Fibroblast of the conjunctiva (primary cell): Measurements from ENCODE around the gene HELZ2.
"Not testable (repeated sequence)": the region's sequence is repeated elsewhere in the genome, so short reads cannot be mapped to it uniquely, and the experiment has no call there.

Source experiments
- DNase-seq: peaks from one replicate; pipeline ENCODE4 v3.0.0-alpha.2; 2010; ENCODE audit warnings: low read depth

Gene HELZ2, protein sequence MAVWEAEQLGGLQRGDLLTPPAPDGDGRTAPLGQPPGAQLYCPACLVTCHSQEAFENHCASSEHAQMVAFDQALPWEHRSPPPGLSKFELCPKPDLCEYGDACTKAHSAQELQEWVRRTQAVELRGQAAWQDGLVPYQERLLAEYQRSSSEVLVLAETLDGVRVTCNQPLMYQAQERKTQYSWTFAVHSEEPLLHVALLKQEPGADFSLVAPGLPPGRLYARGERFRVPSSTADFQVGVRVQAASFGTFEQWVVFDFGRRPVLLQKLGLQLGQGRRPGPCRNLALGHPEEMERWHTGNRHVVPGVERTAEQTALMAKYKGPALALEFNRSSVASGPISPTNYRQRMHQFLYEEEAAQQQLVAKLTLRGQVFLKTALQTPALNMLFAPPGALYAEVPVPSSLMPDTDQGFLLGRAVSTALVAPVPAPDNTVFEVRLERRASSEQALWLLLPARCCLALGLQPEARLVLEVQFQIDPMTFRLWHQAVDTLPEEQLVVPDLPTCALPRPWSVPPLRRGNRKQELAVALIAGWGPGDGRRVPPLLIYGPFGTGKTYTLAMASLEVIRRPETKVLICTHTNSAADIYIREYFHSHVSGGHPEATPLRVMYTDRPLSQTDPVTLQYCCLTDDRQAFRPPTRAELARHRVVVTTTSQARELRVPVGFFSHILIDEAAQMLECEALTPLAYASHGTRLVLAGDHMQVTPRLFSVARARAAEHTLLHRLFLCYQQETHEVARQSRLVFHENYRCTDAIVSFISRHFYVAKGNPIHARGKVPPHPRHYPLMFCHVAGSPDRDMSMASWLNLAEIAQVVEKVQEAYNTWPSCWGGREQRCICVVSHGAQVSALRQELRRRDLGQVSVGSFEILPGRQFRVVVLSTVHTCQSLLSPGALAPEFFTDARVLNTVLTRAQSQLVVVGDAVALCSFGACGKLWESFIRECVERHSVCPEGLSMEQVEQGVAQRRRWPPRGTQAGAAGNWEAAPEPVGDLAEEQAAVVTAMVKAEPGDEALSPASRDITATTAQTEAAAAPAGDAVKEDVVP (N-terminal part only)

DNA sequence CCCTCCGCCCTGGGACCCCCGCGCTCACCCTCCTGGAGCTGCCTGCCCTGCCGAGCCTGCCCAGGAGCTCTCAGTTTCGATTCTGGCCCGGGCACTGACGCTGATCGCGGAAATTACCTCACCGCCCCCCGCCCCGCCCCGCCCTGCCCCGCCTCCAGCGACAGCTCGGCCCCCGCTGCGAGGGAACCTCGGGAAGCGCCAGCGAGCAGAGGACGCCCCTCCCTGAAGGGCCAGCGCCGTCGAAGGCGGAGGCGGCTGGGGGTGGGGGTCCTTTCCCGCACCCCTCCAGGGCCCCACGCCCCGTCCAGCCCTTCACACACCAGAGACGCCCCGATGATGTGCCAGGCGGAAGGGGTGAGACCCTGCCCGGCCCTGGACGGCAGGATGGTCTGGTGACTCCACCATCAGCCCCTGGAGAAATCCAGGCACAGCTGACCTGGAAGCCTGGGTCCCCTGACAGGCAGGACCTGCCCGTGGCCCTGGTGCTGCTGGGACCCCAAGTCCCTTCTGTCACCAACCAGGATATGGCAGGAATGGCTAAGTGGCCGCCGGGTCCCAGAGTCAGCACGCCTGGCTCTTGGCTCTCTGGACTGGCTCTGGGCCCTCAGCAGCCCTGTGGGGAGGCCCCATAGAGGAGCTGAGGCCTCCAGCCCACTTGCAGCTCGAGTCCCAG is at the start of gene HELZ2:
TSS of gene HELZ2 (minus strand) at position 84 of the 673 bp plus-strand sequence. CDS start 1,854 bp downstream, outside the sequence.
- peak; percentile 26 for DNase-seq

DNA sequence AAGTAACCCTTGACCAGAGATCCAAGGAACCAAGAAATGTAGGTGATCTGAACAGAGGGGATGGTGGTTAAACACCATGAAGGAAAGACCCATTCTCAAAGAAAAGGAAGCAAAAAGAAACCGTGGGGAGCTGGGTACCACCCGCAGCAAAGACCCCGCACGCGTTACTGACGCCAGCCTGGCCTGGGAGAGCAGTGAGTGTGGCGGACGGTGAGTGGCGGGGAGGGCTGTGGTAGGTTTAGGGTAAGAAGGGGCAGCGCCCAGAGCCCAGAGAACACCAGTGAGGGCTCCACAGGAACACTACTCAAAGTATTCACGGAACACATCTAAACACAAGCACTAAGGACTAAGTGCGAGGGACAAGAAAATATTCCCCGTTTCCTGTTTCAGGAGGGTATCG is 48.7 kb upstream of the HELZ2 start:
- no peak for DNase-seq

DNA sequence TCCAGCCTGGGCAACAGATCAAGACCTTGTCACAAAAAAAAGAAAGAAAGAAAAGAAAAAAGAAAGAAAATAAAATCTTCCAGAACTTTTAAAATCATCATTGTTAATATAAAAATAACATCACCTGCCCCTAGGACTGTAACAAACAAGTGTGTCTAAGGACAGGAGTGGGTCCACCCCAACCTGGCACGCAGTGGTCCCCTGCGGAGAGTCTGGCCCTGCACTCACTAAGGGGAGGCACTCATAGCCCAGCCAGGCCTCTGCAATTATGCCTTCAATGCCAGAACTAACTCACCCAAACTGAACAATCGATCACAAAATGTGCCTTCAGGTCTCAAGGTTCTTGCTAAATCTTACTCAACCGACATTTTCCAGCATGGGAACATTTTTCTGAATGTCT is 48.1 kb upstream of the HELZ2 start:
- no peak for DNase-seq

DNA sequence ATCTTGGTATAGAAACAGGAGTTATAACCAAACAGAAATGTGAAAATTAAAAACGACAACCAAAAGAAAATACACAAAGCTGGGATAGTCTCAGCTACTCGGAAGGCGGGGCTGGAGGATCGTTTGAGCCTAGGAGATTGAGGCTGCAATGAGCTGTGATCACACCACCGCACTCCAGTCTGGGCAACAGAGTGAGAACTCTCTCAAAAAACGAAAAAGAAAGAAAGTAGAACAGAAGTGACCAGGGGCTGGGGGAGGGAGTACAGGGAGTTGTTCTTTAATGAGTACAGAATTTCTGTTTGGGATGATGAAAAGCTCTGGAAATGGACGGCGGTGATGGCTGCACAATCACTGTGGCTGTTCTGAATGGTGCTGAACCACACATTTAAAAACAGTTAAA is 47.0 kb upstream of the HELZ2 start:
- DNase-seq = no peak

DNA sequence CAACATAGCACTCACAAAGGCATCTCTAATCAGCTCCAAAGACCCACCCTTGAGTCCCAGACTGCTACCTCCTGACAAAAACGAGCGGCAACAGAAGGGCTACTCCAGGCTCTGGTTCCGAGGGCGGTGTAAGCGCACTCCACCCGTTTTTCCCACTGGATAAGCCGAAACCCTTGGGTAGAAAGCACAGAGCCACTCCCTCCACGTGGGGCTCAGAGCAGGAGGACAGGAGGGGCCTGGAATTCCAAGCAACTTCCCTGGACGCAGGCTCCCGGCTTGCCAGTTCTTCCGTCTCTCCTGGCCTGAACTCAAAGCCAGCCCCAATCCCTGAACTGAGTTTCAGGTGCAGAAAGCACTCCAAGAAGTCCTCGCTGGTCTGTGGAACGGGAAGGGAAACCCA is 45.5 kb upstream of the HELZ2 start:
- DNase-seq = no peak

DNA sequence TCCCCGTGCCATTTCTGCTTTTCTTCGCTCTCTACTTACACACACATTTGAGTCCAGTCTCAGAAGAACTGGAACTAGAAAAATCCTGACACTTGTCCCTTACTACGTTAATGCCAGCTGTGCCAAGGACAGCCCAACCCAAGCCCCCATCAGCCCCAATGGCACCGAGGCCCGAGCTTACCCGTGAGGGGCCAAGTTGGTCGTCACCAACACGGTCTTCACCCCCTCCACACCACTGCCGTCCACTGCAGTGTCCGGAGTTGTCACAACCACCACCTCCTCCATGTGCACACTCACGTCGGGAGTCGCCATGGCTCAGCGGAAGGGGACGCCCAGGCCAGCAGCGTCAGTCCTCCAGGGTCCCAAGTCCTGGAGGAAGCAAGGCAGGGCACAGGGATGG is 45.0 kb upstream of the HELZ2 start:
- DNase-seq = no peak

DNA sequence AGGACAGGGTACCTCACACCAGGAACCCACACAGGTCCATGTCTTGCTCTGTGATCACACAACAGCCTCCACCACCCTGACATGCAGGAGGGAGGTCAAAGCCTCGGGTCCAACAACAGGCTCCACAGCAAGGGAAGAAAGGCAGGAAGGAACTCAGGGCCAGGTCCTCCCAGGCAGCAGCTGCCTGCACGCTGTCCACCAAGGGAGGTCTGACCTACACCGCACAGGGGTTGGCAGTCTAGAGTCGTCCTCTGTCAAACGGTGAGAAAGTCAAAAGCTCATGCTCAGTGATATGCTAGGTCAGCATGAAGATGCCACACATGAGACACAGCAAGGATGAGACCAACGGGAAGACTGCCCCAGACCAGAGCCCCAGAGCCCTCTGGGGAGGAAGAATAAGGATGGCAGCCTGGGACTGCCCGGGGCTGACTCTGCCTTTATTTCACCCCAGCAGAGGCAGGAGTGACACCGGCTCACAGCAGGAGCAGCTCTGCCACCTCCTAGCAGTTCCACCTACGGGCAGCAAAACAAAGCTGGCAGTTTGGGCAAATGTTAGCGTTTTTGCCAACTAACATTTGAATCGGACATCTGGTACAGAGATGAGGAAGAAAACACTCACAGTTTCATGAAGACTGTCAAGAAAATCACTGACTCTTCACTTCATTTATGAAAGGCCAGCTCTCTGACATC is 44.4 kb upstream of the HELZ2 start:
- DNase-seq = no peak

DNA sequence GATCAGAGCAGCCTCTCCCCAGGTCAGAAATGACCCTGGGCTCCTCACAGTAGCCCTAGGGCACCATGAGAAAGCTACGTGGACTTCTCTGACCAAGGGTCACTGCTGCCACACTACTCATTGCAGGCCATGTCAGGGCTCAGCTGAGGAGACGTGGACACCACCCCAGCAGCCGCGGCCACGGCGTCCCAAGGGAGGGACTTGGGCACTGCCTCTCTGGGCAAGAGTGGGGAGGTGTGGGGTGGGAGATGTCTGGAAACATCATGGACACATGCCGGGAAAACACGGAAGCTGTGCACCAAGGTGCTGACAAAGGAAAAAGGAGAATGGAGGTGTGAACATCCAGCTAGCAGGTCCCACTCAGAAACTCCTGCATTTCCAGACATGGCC is 43.8 kb upstream of the HELZ2 start:
- DNase-seq = no peak

DNA sequence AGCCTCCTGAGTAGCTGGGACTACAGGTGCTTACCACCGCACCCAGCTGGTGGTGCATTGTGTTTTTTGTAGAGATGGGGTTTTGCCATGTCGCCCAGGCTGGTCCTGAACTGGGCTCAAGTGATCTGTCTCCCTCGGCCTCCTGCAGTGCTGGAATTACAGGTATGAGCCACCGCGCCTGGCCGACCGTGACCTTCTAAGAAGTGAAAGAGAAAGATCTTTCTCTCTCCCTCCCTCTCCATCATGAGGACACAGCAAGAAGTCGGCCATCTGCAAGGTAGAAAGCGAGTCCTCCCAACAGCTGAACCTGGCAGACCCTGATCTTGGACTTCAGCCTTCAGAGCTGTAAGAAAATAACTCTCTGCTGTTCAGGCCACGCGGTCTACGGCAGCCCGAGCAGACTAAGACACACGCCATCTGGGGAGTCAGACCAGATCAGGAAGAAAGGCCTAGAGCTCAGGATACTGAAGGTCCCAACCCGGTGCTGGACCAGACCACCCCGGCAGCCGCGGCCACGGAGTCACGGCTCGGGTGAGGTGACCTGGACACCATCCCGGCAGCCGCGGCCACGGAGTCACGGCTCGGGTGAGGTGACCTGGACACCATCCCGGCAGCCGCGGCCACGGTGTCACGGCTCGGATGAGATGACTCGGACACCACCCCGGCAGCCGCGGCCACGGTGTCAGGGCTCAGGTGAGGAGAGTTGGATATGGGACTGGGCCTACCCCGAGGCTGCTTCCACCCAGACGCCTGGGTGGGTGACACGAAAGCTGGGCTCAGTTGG is 43.2 kb upstream of the HELZ2 start:
- no peak for DNase-seq

DNA sequence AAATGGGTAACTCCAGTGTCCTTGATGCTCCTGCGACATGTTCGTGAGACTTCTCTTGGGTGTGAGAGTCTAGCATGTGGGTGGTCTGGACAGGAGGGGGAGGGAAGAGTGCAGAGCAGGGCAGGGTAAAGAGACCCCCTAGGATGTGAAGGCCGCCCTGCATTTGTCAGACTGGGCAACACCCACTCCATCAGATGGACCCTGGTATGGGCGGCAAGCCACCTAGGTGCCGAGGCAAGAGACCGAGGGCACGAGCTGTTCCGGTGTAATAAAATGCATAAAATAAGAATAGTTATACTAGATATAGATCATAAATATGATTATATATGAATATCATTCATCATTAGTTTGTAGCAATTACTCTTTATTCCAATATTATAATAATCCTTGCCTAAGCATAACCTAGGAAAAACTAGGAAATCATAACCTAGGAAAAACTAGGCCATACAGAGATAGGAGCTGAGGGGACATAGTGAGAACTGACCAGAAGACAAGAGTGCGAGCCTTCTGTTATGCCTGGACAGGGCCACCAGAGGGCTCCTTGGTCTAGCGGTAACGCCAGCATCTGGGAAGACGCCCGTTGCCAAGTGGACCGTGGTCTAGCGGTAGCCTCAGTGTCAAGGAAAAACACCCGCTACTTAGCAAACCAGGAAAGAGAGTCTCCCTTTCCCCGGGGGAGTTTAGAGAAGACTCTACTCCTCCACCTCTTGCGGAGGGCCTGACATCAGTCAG is 40.0 kb upstream of the HELZ2 start:
- not testable (repeated sequence) for DNase-seq

DNA sequence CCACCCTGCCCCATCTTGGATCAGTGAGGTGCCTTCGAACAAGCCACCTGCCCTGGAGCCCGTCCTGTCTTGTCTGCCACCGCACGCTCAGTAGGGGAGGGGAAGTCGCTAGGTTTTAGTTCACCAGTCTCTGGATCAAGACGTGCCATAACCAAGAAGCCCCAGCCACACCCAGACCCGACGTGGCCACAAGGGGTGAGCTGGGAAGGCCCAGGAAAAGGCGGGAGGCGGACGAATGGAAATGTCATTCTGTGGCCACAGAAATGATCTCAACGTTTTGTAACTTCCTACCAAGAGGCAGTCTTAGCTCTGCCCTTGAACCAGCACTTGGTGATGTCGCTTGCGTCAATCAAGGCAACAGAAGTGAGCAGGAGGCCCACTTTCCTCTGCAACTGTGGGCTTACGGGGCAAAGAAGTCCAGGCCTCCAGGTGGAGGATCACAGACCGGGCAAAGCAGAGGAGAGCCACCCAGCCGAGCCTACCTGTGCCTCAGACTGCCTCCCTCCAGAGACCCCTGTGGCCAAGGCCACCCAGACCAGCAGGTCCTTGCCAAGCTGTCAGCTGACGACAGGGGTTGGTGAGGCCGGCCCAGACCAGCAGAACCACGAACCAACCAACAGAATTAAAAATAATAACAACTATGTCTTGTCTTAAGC is 38.4 kb upstream of the HELZ2 start:
- no peak for DNase-seq

DNA sequence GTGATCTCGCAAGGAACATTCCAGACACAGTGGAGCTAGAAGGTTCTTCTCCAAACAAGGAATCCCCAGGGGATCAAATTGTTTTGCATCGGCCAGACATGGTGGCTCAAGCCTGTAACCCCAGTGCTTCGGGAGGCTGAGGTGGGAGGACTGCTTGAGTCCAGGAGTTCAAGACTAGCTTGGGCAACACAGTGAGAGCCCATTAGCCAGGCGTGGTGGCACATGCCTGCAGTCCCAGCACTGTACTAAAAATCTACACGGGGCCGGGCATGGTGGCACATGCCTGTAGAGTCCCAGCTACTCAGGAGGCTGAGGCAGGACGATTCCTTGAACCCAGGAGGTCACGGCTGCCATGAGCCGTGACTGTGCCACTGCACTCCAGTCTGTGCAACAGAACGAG is 37.6 kb upstream of the HELZ2 start:
- DNase-seq = no peak

DNA sequence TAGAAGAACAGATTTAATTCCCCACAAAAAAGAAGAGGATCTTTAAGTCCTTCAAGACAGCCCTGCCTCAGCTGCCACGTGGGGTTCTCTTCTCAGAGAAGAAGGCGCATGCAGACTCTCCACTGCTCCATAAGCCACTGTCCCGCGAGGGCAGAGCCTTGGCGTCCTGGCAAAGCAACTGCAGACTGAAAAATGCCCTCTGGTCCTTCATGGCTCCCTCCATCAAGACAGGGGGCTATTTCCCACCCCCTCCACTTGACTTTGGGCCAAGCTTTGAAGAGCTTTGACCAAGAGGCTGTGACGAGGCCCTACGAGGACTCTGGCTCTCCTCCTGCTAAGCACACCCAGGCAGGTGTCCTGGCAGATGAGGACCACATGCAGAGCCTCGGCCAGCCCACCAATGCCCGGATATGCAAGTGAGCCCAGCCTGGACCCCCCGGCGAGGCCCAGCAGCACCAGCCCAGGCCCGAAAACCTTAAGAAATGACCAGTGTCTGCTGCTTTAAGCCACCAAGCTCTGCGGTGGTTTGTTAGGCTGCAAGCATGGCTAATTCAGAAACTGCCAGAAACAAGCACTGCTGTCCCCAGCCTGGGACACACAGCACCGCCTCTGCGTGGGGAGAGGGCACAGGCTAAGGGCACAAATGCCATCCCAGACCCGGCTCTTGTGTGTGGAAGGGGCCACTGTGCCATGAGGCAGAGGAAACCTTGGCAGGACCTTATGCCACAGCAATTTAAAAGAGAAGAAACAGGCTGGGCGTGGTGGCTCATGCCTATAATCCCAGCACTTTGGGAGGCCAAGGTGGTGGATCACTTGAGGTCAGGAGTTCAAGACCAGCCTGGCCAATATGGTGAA is 36.8 kb upstream of the HELZ2 start:
- no peak for DNase-seq

DNA sequence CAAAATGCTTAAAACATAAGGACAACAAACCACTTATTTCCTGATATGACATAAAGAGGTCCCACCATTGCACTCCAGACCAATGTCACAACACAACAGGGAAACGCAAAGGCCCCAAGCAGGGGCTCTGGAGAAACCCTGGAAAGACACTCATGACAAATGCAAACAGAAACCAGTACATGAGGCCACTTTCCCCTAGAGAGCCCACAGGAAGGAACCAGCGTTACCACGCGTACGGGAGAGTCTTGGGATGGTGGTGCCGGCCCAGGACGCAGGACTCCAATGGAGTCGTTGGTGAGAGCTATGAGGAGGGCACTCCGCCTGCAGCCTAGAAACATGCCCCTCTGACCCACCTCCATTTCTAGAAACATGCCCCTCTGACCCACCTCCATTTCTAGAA is 32.6 kb upstream of the HELZ2 start:
- no peak for DNase-seq

DNA sequence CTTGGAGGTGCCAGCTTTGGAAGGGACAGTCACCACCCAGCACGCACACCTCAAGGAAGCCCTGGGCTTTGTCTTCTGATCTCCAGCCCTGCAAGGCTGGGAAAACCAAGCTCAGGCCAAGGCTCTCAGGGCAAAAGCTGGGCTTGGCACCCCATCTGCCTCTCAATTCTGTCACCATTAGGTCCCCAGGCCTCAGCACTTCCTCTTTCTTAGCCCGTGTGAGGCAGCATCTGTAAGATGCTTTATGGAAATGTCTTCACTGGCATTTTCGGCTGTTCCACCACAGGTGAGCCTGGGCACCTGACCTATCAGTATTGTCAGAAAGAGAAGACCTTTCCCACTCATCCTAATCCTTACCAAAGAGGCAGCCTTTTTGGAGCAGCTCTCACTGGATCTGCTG is 28.3 kb upstream of the HELZ2 start:
- no peak for DNase-seq

DNA sequence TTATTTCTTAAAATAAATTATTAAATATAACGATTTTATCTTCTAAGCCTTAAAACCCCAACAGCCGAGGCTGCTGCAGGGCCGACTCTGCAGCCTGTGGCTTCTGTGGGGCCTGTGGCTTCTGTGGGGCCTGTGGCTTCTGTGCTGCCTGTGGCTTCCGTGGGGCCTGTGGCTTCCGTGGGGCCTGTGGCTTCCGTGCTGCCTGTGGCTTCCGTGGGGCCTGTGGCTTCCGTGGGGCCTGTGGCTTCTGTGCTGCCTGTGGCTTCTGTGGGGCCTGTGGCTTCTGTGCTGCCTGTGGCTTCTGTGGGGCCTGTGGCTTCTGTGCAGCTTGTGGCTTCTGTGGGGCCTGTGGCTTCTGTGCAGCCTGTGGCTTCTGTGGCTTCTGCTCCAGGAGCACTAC is 27.6 kb upstream of the HELZ2 start:
- DNase-seq = not testable (repeated sequence)

DNA sequence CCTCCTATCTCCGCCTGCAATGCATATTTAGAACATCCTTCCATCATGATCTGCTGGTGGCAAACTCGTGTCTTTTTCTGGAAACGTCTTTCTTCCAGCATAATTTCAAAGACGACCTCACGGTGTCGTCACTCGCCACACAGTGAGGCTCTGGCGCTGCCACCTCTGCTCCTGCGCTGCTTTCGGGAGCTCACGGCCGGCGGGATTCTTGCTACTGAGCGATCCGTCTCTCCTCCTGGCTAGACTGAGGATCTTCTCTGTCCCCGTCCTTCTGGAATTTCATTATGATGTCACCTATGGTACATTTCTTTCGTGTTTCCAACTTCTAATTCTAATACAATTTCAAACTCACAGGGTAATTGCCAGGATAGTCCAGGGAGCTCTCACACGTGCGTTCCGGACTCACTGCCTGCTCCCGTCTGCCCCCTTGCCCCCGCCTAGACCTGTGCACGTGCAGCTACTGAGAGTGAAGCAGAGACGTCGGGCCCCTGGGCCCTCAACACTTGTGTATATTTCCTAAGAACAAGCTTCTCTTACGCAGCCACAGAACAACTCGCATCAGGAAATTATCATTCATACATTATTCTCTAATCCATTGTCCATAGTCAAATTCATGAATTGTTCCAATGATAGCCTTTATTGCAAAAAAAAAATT is 25.5 kb upstream of the HELZ2 start:
- DNase-seq = no peak
